Ovary (tissue), 9 donors: Measurements from ENCODE around the gene SLC48A1. TPM values are rescaled to one million over a fixed set of nuclear protein-coding genes. Genes with fewer than 3 reads are reported as not detected.
A peak's percentile ranks its signal among the peaks of the same experiment; 100 is the strongest.

Experiments used
- DNase-seq, 5 donors: peaks; one replicate each; pipeline ENCODE4 v3.0.0-alpha.2; 2019 to 2020
- H3K27ac ChIP-seq, 2 donors: fragments of 200-600 bp; one replicate each; pipeline versions ENCODE4 v1.5.1 to v1.8.0; 2019 to 2022
- H3K27me3 ChIP-seq: fragments of 200-600 bp; one replicate; pipeline ENCODE4 v1.8.0; 2022
- H3K36me3 ChIP-seq: fragments of 200-600 bp; sonication (generic); one replicate; pipeline ENCODE4 v1.5.1; 2019
- H3K4me1 ChIP-seq: one replicate; pipeline ENCODE4 v1.8.1; 2013; ENCODE audit warnings: mild to moderate bottlenecking, moderate library complexity; ENCODE audit not compliant: insufficient read depth
- H3K4me3 ChIP-seq: fragments of 200-600 bp; sonication (generic); one replicate; pipeline ENCODE4 v1.5.1; 2017
- H3K9me3 ChIP-seq, 2 donors: fragments of 200-600 bp in 1 of 2; sonication (generic) in 1 of 2; one replicate each; pipeline versions ENCODE4 v1.5.1 to v1.8.1; 2013 to 2019; ENCODE audit warnings: mild to moderate bottlenecking in 1 of 2, moderate library complexity in 1 of 2
- CTCF ChIP-seq, 3 donors: fragments of 450-650 bp in 2 of 3; fragments of 200-600 bp in 1 of 3; IDR thresholded peaks; one replicate each; pipeline versions ENCODE4 v1.5.1 to v1.8.0; 2016 to 2022; ENCODE audit warnings: antibody characterized with exemption in 3 of 3, mild to moderate bottlenecking in 1 of 3
- EP300 ChIP-seq: sonication (generic); formaldehyde crosslinking; IDR thresholded peaks from one replicate; pipeline ENCODE4 v1.6.1; 2017; ENCODE audit warnings: antibody characterized with exemption
- POLR2A ChIP-seq: fragments of 450-650 bp; IDR thresholded peaks from one replicate; pipeline ENCODE4 v1.6.1; 2017; ENCODE audit warnings: antibody characterized with exemption, mild to moderate bottlenecking, moderate library complexity
- WGBS, 3 donors: extraction: QIAGEN DNeasy Blood & Tissue Kit in 1 of 3; methylation state at CpG; one replicate each; pipeline versions ENCODE4 v1.1.5 to v1.1.7; 2013 to 2017; 5-methylcytosine and 5-hydroxymethylcytosine counted together
- intact Hi-C, 4 donors: fragments of 100-400 bp; cut with DNase I; formaldehyde crosslinking; loops; one replicate each; pipeline versions ENCODE4 v1.11.0 to v1.15.1; 2022 to 2023
- polyA plus RNA-seq, 2 donors: library from polyadenylated mRNA; stranded (reverse); fragments of 200-250 nt in 1 of 2; fragments of 350-450 nt in 1 of 2; fragmentation: Illumina TruSeq in 1 of 2; extraction: RNeasy Lipid Tissue Mini Kit (QIAGEN cat#74804) in 1 of 2; gene quantifications; one replicate each; pipeline ENCODE4 v1.2.3, GENCODE V29; 2013 to 2014
- total RNA-seq, 7 donors: library from RNA; depleted of rRNA in 2 of 7; stranded (reverse); fragments of >200 nt in 2 of 7; fragmentation: NEBNext Ultra II Directional in 3 of 7; extraction: Animal tissue kit (Norgen Biotek cat#: 25700) in 3 of 7; gene quantifications; one replicate each; pipeline versions ENCODE4 v1.1.0 to v1.2.4, GENCODE V29; 2016 to 2023
- donor health status: DM: no; HTN: no; CAD: no; lungs with moderate emphysema.
- donor health status: DM: no; HTN: no; CAD: no.
- donor health status: Bipolar disorder and iron deficiency.
- donor health status: DM: yes; HTN: yes; CAD: no.
- donor health status: DM: no; HTN: no; CAD: no.
- donor health status: DM: yes; HTN: yes; CAD: no.

Gene SLC48A1
- total and polyA plus RNA-seq, 9 donors: 24.1 to 143 (median 68.7) TPM

- peaks cover 30% of the 10 kb centered on the region for H3K4me1 ChIP-seq
- no peak overlapping the region for H3K4me3 ChIP-seq
- intact Hi-C loops: no loop called here
- DNase-seq: no peak
- H3K27ac ChIP-seq: no peak overlapping the region
- H3K27me3 ChIP-seq: no peaks in the 10 kb centered on the region
- no peak for TF ChIP-seq EP300
- no peak for TF ChIP-seq POLR2A
- TF ChIP-seq CTCF (IDR thresholded peaks at IDR 0.05): no peak
- H3K36me3 ChIP-seq: no peaks in the 10 kb centered on the region
- H3K9me3 ChIP-seq: no peaks in the 10 kb centered on the region
- WGBS, 3 donors: 91 to 94% (median 92%) methylated on average over 6 of the region's 6 CpGs
These were observed 1.7 kb upstream of the SLC48A1 start for GRCh38 chr12:47771304-47771703.

GRCh38 chr12:47772094-47772660, 861 bp upstream of the SLC48A1 start:
- Histone ChIP-seq H3K4me3 (peak overlapping the region; percentile 61), H3K27ac (no peak overlapping the region), H3K36me3 (no peaks in the 10 kb centered on the region), H3K4me1 (peaks cover 37% of the 10 kb centered on the region), H3K9me3 (no peaks in the 10 kb centered on the region), H3K27me3 (no peaks in the 10 kb centered on the region)
- intact Hi-C loops: no loop called here
- no peak for TF ChIP-seq POLR2A
- TF ChIP-seq CTCF (IDR thresholded peaks at IDR 0.05): no peak
- no peak for TF ChIP-seq EP300
- 82 to 85% (median 85%) methylated on average over 13 of the region's 13 CpGs for WGBS, 3 donors
- no peak for DNase-seq

- TF ChIP-seq POLR2A: no peak
- no peak for TF ChIP-seq EP300
- TF ChIP-seq CTCF (IDR thresholded peaks at IDR 0.05): no peak
- Histone ChIP-seq H3K27ac (peak overlapping the region in 1 of 2 donors; percentile 76), H3K9me3 (no peaks in the 10 kb centered on the region), H3K4me3 (peak overlapping the region; percentile 61), H3K27me3 (no peaks in the 10 kb centered on the region), H3K36me3 (no peaks in the 10 kb centered on the region), H3K4me1 (peaks cover 37% of the 10 kb centered on the region)
- DNase-seq: no peak
- WGBS, 3 donors: 10 to 14% (median 12%) methylated on average over 17 of the region's 17 CpGs
- intact Hi-C loops: no loop called here
These were observed 338 bp upstream of the SLC48A1 start for GRCh38 chr12:47772738-47773061.

DNA sequence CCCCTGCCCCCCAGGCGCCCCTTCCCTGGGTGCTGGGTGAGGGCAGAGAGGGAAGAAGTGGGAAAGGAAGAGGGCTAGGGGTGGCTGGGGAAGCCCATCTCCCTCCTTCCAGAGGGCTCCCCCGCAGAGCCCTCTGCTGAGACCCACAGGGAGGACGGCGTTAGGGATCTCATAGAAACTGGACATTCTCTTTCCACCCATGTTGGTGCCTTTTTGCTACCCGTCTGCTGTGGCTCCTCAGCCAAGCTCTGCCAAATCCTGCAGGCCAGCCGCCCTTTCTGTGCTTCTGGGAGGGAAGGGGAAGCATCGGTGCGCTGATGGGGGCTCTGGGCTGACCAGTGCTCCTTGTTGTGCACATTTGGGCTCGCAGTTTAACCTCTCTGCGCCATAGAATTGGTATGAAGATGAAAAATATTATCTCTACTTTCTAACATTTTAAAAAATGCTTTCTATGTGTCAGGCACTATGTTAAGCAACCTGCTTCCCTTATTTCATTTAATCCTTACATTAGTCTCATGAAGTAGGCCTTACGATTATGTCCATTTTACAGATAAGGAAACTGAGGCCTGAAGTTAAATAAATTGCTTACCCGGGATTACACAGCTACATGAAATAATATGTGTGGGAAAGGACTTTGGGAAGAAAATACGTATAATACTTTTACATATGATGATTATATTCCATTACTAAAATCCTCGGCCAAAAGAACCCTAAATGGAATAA, 981 bp downstream of the SLC48A1 start:
- no peaks in the 10 kb centered on the region for H3K9me3 ChIP-seq
- no peak for TF ChIP-seq EP300
- no peak for TF ChIP-seq CTCF (IDR thresholded peaks at IDR 0.05)
- TF ChIP-seq POLR2A: no peak
- H3K27ac ChIP-seq: peak overlapping the region; percentile 76
- no peaks in the 10 kb centered on the region for H3K36me3 ChIP-seq
- DNase-seq: peak in 1 of 5 donors; percentile 38
- no peaks in the 10 kb centered on the region for H3K27me3 ChIP-seq
- H3K4me3 ChIP-seq: peak overlapping the region; percentile 61
- peaks cover 35% of the 10 kb centered on the region for H3K4me1 ChIP-seq
- 55 to 56% (median 55%) methylated on average over 14 of the region's 14 CpGs for WGBS, 3 donors
- intact Hi-C loops: no loop called here
